HAP-1 (cell line): Measurements from ENCODE around the gene DLG2.
"Not testable (repeated sequence)": the region's sequence is repeated elsewhere in the genome, so short reads cannot be mapped to it uniquely, and the experiment has no call there.

Experiments used
- DNase-seq, 2 experiments: peaks; one replicate each; pipeline ENCODE4 v3.0.0-alpha.2; 2016 to 2020; ENCODE audit warnings: low spot score in 2 of 2
- H3K27me3 ChIP-seq: fragments of 250-450 bp; sonication (Bioruptor Pico); 2 replicates; pipeline ENCODE4 v1.5.1; 2020; ENCODE audit warnings: low read depth, mild to moderate bottlenecking, moderate library complexity
- H3K36me3 ChIP-seq: fragments of 250-450 bp; sonication (Bioruptor Pico); replicated peaks from 2 replicates; pipeline ENCODE4 v1.5.1; 2020; ENCODE audit warnings: mild to moderate bottlenecking
- H3K4me1 ChIP-seq: fragments of 250-450 bp; sonication (Bioruptor Pico); 2 replicates; pipeline ENCODE4 v1.5.1; 2020; ENCODE audit warnings: mild to moderate bottlenecking
- H3K4me3 ChIP-seq: fragments of 250-450 bp; sonication (Bioruptor Pico); 2 replicates; pipeline ENCODE4 v1.5.1; 2020; ENCODE audit warnings: mild to moderate bottlenecking, moderate library complexity
- H3K9me3 ChIP-seq: fragments of 250-450 bp; sonication (Bioruptor Pico); 2 replicates; pipeline ENCODE4 v1.5.1; 2020; ENCODE audit warnings: mild to moderate bottlenecking, moderate library complexity
- in situ Hi-C: fragments of 300-500 bp; cut with MboI; formaldehyde crosslinking; loops from 3 replicates; pipeline ENCODE4 v1.14.3; 2020; ENCODE audit warnings: low sequenced_read_pairs, inconsistent platforms, mixed read lengths

The DLG2 gene

DNA sequence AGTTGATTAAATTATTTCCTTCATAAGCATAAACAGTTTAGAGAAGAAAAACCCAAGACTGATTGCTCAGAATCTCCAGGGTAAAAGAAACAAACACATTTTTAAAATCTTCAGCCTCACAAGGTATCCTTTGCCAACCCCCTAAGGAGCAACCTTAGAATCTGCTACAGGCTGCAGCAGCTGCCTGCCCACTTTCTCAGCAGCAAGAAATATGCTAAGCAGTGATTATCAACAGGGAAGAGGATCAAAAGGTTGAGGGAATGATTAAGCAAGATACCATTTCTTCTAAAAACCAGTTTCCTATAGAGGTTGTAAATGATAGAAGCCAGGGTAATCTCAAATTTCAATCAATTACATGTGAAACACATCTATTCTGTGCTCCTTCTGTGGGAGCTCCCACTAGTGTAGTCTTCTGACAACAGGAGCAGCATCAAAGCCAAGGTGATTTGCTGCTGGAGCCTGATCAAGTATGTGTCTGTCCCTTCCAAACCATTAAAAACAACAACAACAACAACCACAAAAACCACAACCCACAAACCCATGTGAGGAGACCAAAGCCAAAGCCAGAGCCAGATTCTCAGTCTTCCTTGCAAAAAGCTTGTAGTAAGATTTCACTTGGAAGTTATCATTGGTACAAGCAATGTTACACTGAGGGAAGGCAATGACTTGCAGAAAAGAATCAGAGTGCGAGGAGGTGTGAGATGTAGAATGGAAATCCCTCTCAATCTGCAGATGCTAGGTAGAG, 761.2 kb downstream of the DLG2 start:
- no peaks in the 10 kb centered on the region for H3K27me3 ChIP-seq

DNA sequence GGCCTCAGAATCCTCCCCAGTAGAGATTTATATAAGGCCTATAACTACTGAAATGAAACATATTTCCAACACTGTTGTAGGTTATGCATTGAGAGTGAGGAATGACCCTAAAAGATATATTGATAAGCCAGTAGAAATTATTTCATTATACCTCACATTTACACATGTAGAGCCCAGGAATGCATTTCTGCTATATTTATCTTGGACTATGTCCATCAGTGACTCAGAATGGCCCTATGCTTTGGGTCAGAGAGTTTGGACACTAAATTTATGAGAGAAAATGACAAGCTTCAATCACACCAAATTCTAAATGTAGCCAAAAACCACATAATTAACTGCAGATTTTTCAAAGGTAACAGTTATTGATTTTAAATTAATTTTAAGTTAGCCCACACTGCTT, 761.9 kb downstream of the DLG2 start:
- no peaks in the 10 kb centered on the region for H3K27me3 ChIP-seq
- no peaks in the 10 kb centered on the region for H3K9me3 ChIP-seq
- H3K4me1 ChIP-seq, result peaks cover 10% of the 10 kb centered on the region
- H3K4me3 ChIP-seq, result no peak overlapping the region
- in situ Hi-C loops, result no loop called here
- H3K36me3 ChIP-seq, result no peaks in the 10 kb centered on the region
- no peak for DNase-seq

More for the DNA sequence above, 761.2 kb downstream of the DLG2 start:
- in situ Hi-C loops, result no loop called here
- H3K9me3 ChIP-seq, result no peaks in the 10 kb centered on the region
- peaks cover 3% of the 10 kb centered on the region for H3K4me1 ChIP-seq
- H3K36me3 ChIP-seq, result no peaks in the 10 kb centered on the region
- no peak for DNase-seq
- no peak overlapping the region for H3K4me3 ChIP-seq

DNA sequence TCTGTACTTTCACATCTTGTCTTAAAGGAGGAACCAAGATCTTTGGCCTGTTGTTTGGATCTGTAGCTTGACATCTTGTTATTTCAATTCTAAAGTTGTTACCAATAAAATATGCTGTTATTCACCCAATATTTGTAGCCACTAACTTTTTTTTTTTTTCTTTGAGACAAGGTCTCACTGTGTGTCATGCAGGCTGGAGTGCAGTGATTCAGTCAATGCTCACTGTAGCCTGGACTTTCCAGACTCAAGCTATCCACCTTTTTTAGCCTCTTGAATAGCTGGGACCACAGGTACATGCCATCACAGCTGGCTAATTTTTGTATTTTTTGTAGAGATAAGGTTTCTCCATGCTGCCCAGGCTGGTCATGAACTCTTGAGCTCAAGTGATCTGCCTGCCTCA, 769.4 kb downstream of the DLG2 start:
- H3K4me1 ChIP-seq, result peaks cover 56% of the 10 kb centered on the region
- in situ Hi-C loops, result no loop called here
- DNase-seq, result no peak

DNA sequence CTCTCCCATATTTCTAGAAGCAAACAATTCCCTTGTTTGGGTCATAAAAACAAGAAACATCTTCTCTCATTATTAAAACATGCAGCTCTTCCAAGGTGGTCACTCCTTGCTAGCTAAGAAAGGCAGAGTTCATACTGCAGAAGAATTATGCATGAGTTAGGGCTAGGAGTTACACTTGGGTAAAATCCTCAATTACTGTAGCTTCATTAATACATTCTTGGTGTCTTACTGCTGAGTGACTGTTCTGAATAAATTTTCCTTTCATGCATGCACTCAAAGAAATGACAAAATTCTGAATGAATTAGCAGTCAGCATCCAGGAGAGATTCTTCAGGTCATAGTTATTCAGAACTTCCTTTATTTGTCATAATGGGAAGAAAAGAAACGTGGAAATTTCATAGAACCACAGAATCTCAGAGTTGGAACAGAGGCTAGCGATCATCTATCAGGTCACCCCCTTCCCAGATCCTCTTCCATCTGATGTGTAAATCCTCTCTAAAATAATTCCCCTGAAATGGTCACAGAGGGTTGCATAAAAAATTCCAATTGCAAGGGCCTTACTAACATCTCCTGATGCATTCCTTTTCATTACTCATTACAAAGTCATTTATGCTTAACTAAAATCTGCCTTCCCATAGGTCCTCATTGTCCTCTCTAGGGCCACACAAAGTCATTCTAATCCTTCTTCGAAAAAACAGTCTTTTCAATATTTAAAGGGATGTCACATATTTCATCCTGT, 771.5 kb downstream of the DLG2 start:
- Histone ChIP-seq H3K36me3 (no peaks in the 10 kb centered on the region), H3K9me3 (no peaks in the 10 kb centered on the region), H3K4me1 (peaks cover 53% of the 10 kb centered on the region), H3K27me3 (no peaks in the 10 kb centered on the region), H3K4me3 (no peak overlapping the region)
- in situ Hi-C loops, result no loop called here
- DNase-seq, result no peak

More for the DNA sequence above, 769.4 kb downstream of the DLG2 start:
- Histone ChIP-seq H3K4me3 (no peak overlapping the region), H3K9me3 (no peaks in the 10 kb centered on the region), H3K36me3 (no peaks in the 10 kb centered on the region), H3K27me3 (no peaks in the 10 kb centered on the region)

DNA sequence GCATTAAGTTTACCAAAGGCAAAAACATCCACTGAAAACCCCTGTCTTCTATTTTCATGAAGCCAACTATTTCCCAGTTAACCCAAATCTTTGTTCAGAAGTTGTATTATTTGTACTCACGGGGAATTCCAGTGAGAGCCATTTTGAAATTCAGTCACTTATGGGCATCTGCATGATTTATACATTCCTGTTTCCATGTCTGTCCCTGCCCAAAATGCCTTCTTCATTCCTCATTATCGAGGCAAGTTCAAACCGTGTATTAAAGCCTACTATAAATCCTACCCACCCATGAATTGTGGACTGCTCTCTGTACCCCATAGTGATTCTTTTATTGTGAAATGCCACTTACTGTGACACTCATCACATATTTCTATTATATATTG, 772.7 kb downstream of the DLG2 start:
- no peak for DNase-seq
- in situ Hi-C loops, result no loop called here
- no peaks in the 10 kb centered on the region for H3K27me3 ChIP-seq
- H3K36me3 ChIP-seq, result no peaks in the 10 kb centered on the region
- H3K4me3 ChIP-seq, result no peak overlapping the region
- peaks cover 42% of the 10 kb centered on the region for H3K4me1 ChIP-seq
- no peaks in the 10 kb centered on the region for H3K9me3 ChIP-seq

DNA sequence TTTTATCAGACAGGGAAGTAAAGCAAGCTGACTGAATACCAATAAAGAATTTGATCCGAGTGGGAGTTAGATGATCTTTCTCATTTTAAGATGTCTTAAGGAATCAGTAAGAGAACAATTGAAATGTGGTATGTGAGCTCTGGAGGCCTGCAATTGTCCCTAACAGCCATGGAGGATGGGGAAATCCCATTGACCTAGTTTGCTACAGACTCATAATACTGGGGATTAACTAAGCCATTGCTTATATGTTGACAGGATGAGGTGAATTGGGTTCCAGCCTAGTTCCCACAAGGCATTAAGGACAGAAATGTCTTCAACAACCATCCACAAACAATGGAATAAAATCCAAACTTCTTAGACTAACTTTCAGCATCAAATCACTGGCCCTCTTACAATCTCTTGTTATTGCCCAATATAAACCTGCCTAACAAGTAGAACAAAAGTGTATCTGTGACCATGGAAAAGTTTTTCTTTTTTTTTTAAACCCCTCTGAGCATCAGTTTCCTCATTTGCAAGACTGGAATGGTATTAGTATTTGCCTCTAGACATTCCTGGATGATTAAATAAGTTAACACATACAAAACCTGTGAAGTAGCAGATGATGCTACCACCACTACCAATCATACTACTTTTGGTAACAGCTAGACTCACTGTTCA, 773.2 kb downstream of the DLG2 start:
- no peaks in the 10 kb centered on the region for H3K36me3 ChIP-seq
- H3K4me1 ChIP-seq, result peaks cover 41% of the 10 kb centered on the region
- H3K27me3 ChIP-seq, result no peaks in the 10 kb centered on the region
- no peaks in the 10 kb centered on the region for H3K9me3 ChIP-seq
- DNase-seq, result peak; percentile 38 to 57
- no peak overlapping the region for H3K4me3 ChIP-seq
- in situ Hi-C loops, result no loop called here

DNA sequence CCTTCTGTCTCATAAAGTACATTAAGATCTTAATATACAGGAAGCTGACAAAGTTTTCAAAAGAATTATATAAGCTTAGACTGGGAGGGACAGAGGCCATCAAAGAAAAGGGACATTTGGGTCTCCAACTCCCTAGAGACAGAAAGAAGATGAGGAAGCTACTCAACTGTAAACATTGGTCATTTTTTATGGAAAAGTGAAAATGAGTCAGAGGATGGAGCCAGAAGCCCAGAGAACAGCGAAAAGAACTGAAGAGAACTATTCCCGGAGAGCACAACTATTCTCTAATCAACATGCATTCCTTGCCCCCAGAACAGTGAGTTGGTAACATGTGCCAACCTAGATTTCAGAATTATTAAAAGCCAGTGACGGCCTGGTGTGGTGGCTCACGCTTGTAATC, 779.3 kb downstream of the DLG2 start:
- Histone ChIP-seq H3K4me3 (no peak overlapping the region), H3K4me1 (no peaks in the 10 kb centered on the region), H3K9me3 (no peaks in the 10 kb centered on the region), H3K36me3 (no peaks in the 10 kb centered on the region), H3K27me3 (no peaks in the 10 kb centered on the region)
- DNase-seq, result no peak
- in situ Hi-C loops, result no loop called here

DNA sequence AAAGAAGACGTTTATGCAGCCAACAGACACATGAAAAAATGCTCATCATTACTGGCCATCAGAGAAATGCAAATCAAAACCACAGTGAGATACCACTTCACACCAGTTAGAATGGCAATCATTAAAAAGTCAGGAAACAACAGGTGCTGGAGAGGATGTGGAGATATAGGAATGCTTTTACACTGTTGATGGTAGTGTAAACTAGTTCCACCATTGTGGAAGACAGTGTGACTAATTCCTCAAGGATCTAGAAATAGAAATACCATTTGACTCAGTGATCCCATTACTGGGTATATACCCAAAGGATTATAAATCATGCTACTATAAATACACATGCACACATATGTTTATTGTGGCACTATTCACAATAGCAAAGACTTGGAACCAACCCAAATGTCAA, 786.9 kb downstream of the DLG2 start:
- DNase-seq, H3K27me3 ChIP-seq, H3K36me3 ChIP-seq, in situ Hi-C loops, H3K4me3 ChIP-seq, H3K9me3 ChIP-seq: not testable (repeated sequence)
- peaks cover 13% of the 10 kb centered on the region for H3K4me1 ChIP-seq

DNA sequence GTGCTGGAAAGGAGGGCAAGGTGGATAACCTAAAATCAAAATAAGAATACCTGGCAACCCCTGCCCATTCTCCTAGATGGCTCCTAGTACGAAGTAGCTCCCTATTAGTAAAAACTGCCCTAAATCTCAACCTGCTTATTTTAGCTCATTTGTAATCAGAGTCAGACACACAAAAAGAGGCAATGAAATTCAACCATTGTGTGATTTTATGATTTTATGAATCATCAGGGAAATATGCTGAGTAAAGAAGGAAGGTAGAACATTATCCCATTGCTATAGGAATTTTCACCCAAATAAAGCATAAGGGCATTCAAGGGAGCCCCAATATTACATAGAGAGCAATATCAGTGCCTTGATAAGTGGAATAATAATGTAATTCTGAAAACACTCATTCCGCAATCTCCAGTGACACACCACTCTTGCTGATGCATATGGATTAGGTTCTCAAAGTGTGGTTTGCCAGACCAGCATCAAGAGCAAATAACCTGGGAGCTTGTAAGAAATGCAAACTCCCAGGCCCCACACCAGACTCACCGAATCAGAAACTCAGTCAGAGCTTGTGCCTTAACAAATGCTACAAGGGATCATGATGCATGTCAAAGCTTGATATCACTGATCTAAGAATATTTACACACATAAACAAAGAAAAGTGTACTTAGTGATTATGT, 789.6 kb downstream of the DLG2 start:
- in situ Hi-C loops, result no loop called here
- DNase-seq, result no peak
- no peaks in the 10 kb centered on the region for H3K36me3 ChIP-seq
- H3K4me3 ChIP-seq, result no peak overlapping the region
- no peaks in the 10 kb centered on the region for H3K27me3 ChIP-seq
- peaks cover 14% of the 10 kb centered on the region for H3K4me1 ChIP-seq
- H3K9me3 ChIP-seq, result no peaks in the 10 kb centered on the region

DNA sequence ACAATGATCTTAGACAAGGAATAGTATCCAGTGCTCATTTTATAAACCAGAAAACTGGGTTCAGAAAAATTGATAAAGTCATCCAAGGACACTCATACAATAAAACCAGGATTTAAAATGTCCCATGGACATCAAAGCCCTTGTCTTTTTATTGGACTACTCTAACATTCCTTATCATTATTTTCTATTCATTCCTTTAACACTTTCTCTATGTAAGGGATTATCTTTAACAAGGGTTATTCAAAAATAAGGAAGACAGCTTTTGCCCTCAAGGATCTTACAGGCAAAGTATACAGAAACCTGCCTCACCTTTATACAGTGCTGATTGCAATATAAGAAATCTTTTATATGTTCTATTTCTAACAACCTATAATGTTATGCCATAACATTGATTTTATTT, 790.8 kb downstream of the DLG2 start:
- Histone ChIP-seq H3K36me3 (no peaks in the 10 kb centered on the region), H3K4me3 (no peak overlapping the region), H3K27me3 (no peaks in the 10 kb centered on the region), H3K4me1 (peaks cover 17% of the 10 kb centered on the region), H3K9me3 (no peaks in the 10 kb centered on the region)
- in situ Hi-C loops, result no loop called here
- DNase-seq, result peak in 1 of 2 experiments; percentile 92

DNA sequence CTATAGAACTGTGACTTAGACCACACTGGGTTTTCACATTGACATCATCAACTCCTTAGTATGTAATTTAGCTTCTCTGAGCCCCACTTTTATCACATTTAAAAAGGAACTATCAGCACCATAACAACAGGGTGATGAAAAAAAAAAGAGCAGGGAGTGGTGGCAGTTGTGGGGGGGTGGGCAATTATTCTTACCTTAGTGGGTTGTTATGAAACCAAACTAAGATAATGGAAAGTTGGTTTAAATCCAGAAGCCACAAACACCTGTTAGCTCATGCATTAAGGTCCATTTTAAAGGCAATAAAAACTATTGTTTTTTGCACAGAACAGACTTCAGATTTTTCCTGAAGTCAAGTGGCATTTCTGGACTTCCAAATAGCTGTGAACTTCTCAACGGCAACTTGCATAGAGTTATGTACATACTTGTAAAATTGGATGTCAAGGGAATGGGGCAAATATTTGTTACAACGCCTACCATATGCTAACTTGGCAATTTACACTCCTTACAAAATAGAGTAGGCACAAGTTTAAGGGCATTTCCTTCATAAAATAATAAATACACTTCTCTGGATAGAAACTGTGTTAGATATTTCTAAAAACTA, 793.6 kb downstream of the DLG2 start:
- no peaks in the 10 kb centered on the region for H3K36me3 ChIP-seq
- no peak for DNase-seq
- in situ Hi-C loops, result no loop called here
- H3K27me3 ChIP-seq, result no peaks in the 10 kb centered on the region
- peaks cover 21% of the 10 kb centered on the region for H3K4me1 ChIP-seq
- H3K4me3 ChIP-seq, result no peak overlapping the region
- no peaks in the 10 kb centered on the region for H3K9me3 ChIP-seq

DNA sequence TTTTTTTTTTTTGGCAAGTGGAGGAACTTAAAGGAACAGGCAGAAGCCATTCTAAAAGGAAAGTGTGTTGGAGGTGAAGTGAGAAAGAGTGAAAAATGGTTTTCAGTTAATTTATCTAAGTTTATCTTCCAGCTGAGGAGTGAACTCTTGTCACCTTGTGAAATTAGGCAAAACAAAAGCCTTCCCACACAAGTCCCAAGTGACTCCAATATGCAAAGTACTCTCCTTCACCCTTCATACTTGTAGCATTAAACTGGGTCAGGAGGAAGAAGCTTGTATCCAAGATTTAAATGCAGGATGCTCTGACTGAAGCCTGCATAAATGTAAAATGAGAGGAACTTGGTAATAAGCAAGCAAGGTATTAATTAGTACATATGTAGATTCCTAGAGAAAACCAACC, 796.8 kb downstream of the DLG2 start:
- Histone ChIP-seq H3K27me3 (no peaks in the 10 kb centered on the region), H3K36me3 (no peaks in the 10 kb centered on the region), H3K9me3 (no peaks in the 10 kb centered on the region), H3K4me1 (peaks cover 10% of the 10 kb centered on the region), H3K4me3 (no peak overlapping the region)
- in situ Hi-C loops, result no loop called here
- no peak for DNase-seq

DNA sequence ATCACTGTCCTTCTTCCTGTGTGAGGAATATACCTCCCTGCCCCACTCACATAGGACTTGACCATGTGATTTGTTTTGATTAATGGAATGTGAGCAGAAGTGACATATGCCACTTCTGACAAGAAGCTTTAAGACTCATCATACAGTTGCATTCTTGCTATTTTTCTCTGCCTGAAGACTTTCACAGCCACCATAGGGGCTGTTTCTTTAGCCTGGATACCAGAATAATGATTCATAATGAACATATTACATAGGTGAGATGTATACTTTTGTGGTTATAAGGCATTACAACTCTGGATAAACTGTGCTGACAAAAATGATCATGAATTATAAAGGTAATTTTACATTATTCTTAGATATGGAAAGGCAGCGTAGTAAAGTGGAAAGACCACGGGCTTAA, 798.0 kb downstream of the DLG2 start:
- in situ Hi-C loops, result no loop called here

More for the DNA sequence above, 798.0 kb downstream of the DLG2 start:
- DNase-seq, result no peak
- no peak overlapping the region for H3K4me3 ChIP-seq
- peaks cover 7% of the 10 kb centered on the region for H3K4me1 ChIP-seq
- H3K9me3 ChIP-seq, result no peaks in the 10 kb centered on the region
- no peaks in the 10 kb centered on the region for H3K36me3 ChIP-seq
- H3K27me3 ChIP-seq, result no peaks in the 10 kb centered on the region
